HG03432 (cell line): ENCODE measurements around the gene IL20.

Source experiments
- ATAC-seq: cut with Tn5 transposase; IDR thresholded peaks from one replicate; pipeline ENCODE4 v1.9.1; 2021; ENCODE audit warnings: mild to moderate bottlenecking, moderate library complexity; ENCODE audit not compliant: unreplicated experiment

The IL20 gene

DNA sequence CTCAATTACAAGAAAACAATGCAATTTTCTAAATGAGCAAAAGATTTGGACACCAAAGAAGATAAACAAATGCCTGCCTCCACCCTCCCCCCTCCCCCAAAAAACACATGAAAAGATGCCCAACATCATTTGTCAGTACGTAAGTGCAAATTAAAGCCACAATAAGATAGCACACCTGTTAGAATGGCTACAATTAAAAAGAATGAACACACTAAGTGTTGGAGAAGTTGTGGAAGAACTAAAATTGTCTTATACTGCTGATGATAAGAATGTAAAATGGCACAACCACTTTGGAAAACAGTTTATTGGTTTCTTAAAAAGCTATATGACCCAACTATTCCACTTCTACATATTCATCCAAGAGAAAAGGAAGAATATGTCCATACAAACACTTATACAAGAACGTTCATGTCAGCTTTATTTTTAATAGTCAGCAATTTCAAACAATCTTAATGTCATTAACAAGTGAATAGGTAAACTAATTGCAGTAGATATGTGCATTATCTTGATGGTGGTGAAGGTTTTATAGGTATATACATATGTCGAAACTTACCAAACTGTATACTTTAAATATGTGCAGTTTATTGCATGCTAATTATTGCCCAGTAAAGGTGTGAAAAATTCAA lies 10.4 kb downstream of the IL20 start:
- no peak for ATAC-seq

DNA sequence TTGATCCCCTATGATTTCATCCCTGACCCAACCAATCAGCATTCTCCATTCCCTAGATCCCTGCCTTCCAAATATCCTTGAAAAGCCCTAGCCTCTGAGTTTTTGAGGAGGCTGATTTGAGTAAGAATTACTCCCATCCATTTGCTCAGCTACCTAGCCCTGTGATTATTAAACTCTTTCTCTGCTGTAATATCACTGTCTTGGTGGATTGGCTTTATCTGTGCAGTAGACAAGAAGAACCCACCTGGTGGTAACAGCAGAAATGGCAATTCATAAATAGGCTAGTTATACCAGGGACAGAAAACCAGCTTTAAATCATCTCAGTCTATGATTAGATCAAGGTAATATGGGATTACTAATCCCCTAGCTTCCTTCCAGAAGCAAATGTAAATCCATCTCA lies 13.0 kb downstream of the IL20 start:
- ATAC-seq: no peak

DNA sequence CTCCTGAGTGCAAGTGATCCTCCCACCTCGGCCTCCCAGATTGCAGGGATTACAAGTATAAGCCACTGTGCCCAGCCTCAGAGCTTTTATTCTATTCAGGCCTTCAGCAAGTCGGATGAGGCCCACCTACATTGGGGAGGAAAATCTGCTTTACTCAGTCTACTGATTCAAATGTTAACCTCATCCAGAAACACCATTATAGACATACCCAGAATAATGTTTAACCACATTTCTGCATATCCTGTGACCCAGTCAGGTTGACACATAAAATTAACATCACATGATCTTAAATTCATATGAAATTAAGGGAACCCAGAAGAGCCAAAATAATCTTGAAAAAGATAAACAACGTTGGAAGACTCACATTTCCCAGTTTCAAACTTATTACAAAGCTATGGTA lies 14.9 kb downstream of the IL20 start:
- no peak for ATAC-seq

DNA sequence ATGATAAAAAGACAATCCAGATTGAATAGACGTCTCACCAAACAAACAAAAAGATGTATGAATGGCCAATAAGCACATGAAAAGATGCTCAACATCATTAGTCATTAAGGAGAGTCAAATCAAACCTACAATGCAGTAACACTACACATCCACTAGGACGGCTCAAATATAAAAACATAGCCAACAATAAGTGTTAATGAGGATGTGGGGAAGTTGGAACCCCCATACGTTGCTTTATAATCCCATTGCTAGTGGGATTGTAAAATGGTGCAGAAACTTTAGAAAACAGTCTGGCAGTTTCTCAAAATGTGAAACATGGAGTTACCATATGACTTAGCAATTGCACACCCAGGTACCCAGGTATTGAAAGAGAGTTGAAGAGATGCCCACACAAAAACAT lies 17.1 kb downstream of the IL20 start:
- ATAC-seq: no peak

DNA sequence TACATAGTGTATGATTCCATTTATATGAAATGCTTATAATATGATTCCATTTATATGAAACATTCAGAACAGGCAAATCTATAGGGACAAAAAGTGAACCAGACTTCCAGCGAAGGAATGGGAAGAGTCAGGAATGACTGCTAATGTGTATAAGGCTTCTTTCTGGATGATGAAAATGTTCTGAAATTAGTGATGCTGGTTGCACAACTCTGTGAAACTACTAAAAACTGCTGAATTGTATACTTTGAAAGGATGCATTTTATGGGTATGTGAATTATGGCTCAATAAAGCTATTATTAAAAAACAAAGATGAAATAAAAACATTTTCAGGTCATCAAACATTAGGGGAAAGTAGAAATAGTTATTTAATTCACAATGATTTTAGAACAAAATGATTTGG lies 17.7 kb downstream of the IL20 start:
- no peak for ATAC-seq

DNA sequence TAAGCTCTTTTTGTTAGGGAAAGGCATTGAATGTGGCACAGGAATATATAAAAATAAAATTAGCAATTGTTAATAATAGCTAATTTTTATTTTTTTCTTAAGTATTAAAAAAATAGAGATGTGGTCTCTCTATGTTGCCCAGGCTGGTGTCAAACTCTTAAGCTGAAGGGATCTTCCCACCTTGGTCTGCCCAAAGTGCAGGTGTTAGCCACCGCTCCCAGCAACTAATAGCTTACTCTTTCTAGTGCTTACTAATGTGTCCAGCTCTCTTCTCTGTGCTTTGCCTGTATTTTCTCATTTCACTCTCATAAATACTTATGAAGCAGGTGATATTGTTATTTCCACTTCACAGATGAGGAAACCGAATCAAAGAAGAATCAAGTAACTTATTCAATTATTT lies 18.5 kb downstream of the IL20 start:
- no peak for ATAC-seq

DNA sequence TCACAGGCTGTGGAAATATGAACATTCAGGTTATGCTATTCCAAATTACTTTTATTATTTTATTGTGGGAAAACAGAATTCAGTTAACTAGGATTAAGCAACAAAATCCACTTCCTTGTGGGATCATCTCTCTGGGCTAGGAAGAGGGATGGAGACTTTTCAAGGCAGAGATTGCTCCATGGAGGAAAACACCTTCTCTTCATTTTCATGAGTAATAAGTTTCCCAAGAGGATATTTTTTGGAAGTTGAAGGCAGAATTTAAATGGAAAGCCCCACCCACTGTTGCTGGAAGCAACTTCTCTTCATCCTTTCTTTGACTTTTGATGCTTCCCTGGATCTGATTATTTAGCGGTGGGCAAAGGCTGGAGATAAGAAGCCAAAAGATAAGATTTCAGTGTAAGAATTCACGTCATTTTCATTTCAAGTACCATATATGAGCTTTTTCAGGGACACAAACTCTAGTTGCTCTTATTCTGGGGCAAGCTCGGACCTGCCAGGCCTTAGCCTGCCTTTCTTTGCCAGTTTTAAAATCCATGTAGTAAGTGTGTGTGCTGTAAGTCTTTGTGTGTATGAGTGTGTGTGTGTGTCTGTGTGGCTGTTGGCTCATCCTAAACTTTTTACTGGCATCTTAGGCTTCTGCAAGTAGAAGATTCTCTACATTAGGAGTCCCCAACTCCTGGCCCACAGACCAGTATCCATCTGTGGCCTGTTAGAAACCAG lies 20.1 kb downstream of the IL20 start:
- no peak for ATAC-seq

DNA sequence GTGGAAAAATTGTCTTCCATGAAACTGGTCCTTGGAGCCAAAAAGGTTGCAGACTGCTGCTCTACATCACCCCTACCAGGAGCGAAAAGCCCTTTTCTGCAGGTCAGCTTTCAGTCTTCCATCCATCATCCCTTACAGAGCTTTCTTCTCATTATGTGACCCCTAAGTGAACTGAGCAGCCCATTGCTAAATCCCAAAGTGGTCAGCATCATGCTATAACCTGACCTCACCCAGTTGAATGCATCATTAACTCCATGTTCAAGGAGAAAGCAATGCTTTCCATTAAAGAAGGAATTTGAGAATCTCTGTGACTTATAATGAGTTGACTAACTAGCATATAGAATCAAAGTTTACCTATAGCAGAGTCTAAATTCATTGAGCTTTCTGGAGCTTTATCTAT lies 21.4 kb downstream of the IL20 start:
- ATAC-seq: no peak

DNA sequence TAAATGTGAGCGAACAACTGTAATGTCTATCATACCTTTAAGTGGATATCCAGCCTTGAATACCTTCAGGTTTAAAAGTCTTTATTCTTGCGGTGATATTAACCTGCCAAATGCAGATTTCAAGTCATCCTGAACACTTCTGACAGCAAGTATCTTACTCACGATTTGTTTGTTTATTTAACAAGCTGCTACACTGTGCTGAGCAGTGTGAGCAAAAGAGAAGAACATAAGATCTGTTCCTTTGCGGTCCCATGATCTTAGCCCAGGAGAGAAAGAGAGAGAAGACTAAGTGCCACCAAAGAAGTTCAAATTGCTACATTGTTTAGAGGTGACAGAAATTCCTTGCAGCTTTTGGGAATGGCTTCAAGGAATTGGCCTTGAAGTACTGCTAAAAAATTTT lies 22.3 kb downstream of the IL20 start:
- ATAC-seq: no peak

DNA sequence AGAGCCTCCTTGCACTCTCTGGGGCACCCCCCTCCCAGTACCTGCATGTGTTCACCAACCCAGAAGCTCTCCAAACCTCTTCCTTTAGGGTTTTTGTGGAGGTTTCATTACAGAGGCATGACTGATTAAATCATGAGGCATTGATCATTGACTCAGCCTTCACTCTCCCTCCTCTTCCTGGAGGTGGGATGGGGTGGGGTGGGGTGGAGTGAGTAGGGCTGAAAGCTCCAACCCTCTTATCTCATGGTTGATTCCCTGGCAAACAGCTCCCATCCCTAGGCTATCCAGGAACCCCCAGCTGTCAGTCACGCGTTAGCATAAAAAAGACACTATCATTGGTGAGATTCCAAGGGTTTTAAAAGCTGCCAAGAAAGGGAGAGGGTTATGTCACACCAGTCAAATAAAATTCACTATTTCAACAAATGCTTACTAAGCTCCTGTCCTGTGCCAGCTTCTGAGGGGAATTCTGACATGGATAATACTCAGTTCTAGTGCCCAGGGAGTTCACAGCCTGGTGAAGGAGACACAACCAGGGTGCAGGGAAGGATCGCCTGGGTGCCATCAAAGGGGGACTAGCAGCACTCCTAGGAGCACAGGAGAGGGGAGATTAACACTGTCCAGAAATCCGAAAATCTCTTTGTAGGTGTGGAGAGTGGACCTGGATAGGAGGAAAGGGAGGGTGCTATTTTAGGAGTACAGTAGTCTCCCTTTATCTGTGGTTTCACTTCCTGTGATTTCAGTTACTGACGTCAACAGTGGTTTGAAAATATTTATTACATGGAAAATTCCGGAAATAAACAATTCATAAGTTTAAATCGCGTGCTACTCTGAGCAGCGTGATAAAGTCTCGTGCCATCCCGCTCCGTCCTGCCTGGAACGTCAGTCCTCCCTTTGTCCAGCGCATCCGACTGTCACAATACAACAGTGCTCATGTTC lies 25.0 kb downstream of the IL20 start:
- no peak for ATAC-seq

DNA sequence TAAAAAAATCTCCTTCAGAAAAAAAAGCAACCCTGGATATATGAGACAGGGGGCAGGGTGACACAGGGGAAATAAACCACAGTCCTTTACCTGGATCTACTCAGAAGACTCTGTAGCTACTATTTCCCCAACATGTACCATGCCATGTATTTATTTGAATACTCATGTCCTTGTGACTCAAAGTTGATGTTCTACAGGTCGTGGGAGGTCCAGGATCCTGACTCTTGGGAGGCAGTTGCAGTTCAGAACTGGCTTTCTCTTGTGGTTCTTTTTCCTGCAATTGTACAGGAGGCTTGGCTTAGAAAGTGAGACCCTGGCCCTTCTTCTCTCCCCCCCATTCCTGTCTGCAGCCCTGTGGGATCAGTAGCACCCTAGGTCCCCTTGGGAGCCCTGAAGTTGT lies 26.0 kb downstream of the IL20 start:
- no peak for ATAC-seq

DNA sequence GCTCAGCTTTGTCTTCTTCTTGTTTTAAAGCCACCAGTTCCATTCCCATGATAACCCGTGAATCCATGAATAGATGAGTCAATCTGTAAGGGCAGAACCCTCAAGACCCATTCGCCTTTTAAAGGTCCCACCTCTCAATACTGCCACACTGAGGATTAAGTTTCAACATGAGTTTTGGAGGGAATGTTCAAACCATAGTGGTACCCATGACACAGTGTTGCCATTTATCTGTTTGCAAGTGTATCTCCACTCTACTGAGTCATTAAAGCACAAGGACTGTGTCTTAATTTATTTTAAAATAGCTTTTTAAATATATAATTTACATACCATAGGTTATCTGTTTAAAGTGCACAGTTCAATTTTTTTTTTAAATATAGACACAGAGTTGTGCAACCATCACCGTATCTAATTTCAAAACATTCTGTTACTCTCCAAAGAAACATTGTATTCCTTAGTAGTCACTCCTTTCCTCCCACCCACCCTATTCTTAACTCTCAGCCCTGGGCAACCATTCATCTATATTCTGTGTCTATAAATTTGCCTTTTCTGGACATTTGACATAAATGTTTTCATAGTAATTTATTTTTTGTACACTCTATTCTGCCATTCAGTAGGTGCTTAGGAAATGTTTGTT lies 27.0 kb downstream of the IL20 start:
- ATAC-seq: no peak

DNA sequence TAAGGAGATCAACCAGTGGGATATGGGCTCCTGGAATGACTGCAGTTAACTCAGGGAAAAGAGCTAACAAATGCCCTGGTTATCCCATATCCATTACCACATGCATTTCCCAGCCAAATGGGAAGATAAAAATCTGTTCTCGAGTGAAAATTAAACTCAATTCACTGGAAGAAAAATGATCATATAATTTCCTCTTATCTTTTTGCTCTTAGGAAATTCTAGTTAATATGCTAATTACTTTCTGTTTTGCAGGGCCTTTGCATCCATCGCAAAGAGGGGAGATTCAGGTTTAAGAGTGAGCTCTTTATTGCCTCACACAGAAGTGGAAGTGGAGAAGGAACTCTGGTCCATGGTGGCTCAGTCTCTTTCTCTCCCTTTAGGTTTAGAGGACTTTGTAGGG lies 28.0 kb downstream of the IL20 start:
- ATAC-seq: no peak

DNA sequence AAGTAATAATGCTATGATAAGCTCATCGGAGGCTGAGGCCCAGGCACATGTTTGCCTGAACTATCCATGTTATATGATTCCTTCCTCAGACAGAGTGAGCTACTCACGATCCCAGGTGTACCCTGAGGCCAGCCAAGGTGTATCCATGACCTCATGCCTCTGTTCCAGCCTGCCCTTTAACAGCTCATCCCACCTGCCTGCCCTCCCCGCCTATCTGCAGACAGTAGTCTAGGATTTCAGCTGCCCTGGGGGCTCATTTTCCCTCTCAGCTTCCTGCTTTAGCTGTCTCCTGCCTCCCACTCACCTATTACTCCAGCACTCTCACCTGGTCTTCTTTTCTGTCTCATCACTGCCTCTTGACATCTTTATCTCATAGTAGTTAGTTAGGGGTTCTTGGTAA lies 29.9 kb downstream of the IL20 start:
- no peak for ATAC-seq

DNA sequence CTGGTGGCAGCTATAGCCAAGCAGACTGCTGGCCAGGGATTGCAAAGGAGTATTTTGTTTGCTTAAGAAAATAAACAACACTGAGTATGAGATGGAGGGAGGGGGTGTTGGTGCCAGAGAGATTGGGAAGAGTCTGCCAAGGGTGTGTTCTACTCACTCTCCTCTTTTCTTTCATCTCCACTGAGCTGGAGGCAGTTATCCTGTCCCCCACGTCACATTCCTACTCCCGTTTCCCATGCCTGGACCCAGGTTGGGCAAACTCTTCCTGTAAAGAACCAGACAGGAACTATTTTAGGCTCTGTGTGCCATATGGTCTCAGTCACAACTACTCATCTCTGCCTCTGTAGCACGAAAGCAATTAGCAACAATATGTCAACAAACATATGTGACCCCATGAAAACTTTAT lies 30.4 kb downstream of the IL20 start:
- ATAC-seq: no peak

DNA sequence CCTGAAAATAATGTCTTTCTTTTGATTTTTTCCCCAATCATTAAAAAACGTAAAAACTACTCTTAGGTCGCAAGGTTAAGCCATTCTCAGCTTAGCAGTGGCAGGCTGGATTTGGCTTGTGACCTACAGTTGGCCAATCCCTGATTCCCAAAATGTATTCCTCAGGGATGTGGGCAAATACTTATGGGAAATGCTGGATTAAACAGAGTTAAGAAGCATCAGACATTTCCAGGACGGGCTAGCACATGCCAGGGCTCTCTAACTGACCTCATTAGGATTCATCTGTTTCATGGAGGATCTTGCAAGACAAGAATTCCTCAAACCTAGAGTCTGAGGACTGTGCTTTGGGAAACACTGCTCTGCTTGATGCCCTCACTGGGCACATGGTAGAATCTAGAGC lies 30.8 kb downstream of the IL20 start:
- ATAC-seq: no peak

DNA sequence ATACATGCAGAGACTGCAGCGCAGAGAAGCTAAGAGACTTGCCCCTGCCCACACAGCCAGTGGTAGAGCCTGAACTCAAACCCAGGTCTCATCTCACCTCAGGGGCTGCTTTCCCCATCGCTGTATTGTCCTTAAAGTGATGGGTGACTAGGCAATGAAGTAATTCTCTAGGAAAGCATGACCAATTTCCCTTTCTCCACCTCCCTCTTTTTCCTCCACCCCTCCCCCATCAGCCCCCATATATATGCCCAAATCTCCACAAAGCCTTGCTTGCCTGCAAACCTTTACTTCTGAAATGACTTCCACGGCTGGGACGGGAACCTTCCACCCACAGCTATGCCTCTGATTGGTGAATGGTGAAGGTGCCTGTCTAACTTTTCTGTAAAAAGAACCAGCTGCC lies 31.8 kb downstream of the IL20 start, which contains the start of gene IL24:
IL24 (plus strand) TSS at position 269 of the 400 bp plus-strand sequence. CDS start 390 bp downstream, outside the sequence.
- no peak for ATAC-seq

DNA sequence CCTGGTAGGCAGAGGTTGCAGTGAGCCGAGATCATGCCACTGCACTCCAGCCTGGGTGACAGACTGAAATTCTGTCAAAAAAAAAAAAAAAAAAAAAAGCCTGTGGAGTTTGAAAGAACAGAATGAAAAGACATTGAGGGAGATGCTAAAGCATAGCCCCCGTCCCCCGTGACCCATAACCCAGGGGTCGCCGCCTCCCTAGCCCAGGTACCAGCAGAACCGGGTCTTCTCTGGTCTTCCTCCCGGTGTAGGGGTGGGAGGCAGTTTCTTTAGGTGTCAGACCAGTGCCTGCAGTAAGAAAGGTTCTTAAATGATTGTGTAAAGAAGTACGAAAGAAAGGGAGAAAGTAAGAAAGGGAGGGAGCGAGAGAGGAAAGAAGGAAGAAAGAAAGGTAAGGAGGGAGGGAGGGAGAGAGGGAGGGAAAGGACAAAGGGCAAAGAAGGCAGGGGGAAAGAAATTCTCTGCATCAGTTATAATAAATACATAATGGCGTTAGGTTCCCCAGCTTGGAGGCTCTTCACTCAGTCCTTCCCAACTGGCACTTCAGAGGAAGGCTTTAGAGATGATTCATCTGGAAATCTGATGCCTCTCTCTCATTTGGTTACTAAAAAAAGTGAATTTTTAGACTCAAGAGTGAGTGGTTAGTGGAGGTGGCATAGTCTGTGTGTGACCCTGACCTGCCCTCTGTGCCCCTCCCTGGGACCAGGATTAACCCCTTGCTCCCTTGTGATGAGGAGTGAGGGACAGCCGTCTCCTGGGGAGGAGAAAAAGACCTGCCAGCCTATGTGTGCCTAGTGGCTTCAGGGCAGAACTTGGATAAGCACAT lies 32.9 kb downstream of the IL20 start:
- ATAC-seq: no peak

DNA sequence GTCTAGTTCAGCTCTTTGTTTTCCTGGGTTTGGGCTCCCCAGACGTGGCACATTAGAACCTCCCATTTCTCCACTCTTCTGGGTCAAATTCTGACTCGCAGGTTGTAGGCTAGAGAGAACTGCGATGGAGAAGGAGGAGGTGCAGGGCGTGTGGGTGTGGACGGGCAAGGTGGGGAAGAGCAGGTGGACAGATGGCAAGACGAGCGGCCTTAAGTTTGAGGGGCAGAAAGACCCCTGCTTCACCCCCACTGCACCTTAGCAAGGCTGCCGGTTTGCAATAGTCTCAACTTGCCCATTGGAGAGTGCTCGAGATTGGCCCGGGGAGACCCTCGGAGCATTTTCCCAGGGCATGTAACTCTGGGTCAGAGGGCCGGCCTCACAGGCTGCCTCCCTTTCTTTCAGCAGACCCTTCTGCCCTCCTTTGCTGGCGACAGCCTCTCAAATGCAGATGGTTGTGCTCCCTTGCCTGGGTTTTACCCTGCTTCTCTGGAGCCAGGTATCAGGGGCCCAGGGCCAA lies 33.5 kb downstream of the IL20 start:
- ATAC-seq: no peak

DNA sequence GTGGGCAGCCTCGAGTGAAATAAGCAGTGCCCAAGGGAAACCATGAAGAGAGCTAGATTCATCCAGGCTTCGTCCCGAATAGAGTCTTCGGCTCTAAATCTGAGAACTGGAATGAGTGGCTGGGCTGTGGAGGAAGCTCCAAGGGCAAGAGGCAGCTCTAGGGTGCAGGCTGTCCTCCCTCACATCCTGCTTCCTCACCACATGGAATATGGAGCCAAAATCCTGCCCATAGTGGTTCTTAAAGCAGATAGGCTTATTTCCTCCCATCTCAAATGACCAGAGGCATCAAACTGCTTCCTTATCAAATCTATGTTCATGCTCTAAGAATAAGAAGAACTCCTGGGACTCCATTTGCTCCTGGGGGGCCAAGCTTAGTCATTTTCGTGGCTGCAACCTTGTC lies 34.3 kb downstream of the IL20 start:
- ATAC-seq: no peak
